SK-N-SH treated with all-trans-retinoic acid at 6 μM for 48 hours (cell line): ENCODE results near the gene ZNRF4.

ENCODE experiments used
- ARNTL ChIP-seq: fragments of 450-650 bp; formaldehyde crosslinking; IDR thresholded peaks from 2 replicates; pipeline ENCODE4 v1.5.0; 2020; ENCODE audit warnings: low read depth, mild to moderate bottlenecking, moderate library complexity, borderline replicate concordance
- CREB5 ChIP-seq: fragments of 250-450 bp; sonication (Bioruptor Pico); IDR thresholded peaks from 2 replicates; pipeline ENCODE4 v1.5.1; 2020; ENCODE audit warnings: low read depth, mild to moderate bottlenecking, moderate library complexity
- CSDC2 ChIP-seq: fragments of 250-450 bp; sonication (Bioruptor Pico); IDR thresholded peaks from 2 replicates; pipeline ENCODE4 v1.5.0; 2020; ENCODE audit warnings: mild to moderate bottlenecking, moderate library complexity
- GLIS3 ChIP-seq: fragments of 250-450 bp; sonication (Bioruptor Pico); IDR thresholded peaks from 2 replicates; pipeline ENCODE4 v1.5.0; 2020; ENCODE audit warnings: mild to moderate bottlenecking, moderate library complexity
- ISL1 ChIP-seq: fragments of 250-450 bp; sonication (Bioruptor Pico); IDR thresholded peaks from 2 replicates; pipeline ENCODE4 v2.1.2; 2022; ENCODE audit warnings: mild to moderate bottlenecking, moderate library complexity
- PATZ1 ChIP-seq: fragments of 250-450 bp; sonication (Bioruptor Pico); IDR thresholded peaks from 2 replicates; pipeline ENCODE4 v1.8.0; 2020; ENCODE audit warnings: mild to moderate bottlenecking, moderate library complexity, borderline replicate concordance
- ZC3H10 ChIP-seq: fragments of 250-450 bp; sonication (Bioruptor Pico); IDR thresholded peaks from 2 replicates; pipeline ENCODE4 v1.5.1; 2021; ENCODE audit warnings: mild to moderate bottlenecking, moderate library complexity
- ZFP3 ChIP-seq: fragments of 250-450 bp; sonication (Bioruptor Pico); IDR thresholded peaks from 2 replicates; pipeline ENCODE4 v1.5.0; 2020; ENCODE audit warnings: mild to moderate bottlenecking, moderate library complexity
- ZNF70 ChIP-seq: fragments of 450-650 bp; formaldehyde crosslinking; IDR thresholded peaks from 2 replicates; pipeline ENCODE4 v1.5.0; 2020; ENCODE audit warnings: mild to moderate bottlenecking, moderate library complexity
- ZNF8 ChIP-seq: fragments of 450-650 bp; formaldehyde crosslinking; IDR thresholded peaks from 2 replicates; pipeline ENCODE4 v1.5.0; 2020; ENCODE audit warnings: mild to moderate bottlenecking, moderate library complexity

GRCh38 chr19:5447700-5448311 is 7.4 kb upstream of the ZNRF4 start:
- no peak for TF ChIP-seq ZC3H10 (CRISPR knock-in tag)
- no peak for TF ChIP-seq CSDC2
- TF ChIP-seq GLIS3 (CRISPR knock-in tag), result no peak
- no peak for TF ChIP-seq ZNF8
- no peak for TF ChIP-seq CREB5 (CRISPR knock-in tag)
- no peak for TF ChIP-seq ARNTL (CRISPR knock-in tag)
- TF ChIP-seq PATZ1 (CRISPR knock-in tag), result no peak
- TF ChIP-seq ZNF70 (CRISPR knock-in tag), result no peak
- no peak for TF ChIP-seq ISL1 (CRISPR knock-in tag)
- TF ChIP-seq ZFP3 (CRISPR knock-in tag), result no peak
